ENCODE data around the gene NBAS. TPM values are rescaled to one million over a fixed set of nuclear protein-coding genes. Genes with fewer than 3 reads are reported as not detected.

The NBAS gene
- total and polyA plus RNA-seq, 10 of the 15 experiments (the other 5 are each of a cell fraction or from before 2014, with no cell fraction given) = 4.3 to 32.7 (median 20.8) TPM

DNA sequence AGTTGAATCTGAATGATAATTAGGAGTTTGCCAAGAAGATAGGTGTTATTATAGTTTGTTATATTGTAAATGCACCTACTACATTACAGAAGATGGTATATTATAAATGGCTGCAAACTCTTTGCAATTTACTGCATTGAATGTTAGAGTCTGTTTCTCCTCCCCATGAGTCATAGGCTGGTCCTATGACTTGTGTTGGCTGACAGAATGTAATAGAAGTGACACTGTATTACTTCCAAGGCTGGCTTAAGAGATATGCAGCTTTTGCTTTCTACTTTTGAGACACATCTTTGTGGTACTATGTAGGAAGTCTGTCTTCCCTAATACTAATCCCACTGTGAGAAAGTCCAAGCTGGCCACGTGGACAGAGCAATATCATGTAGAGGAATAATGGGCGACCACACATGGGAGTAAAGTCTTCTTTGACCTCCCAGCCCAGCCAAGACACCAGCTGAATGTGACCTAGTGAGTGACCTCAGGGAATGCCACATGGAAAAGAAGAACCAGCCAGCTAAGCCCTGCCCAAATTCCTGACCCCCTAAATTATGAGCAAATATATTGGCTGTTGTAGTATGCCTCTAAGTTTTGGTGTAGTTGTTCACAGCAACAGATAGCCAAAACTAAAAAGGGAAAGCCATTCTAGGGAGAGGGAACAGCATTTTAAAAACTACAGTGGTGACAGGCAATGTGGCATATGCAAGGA lies 23.8 kb upstream of the NBAS start:
- Histone ChIP-seq H3K4me1 (ENCODE audit: control insufficient read depth, insufficient read depth, low read length) (no peaks in the 10 kb centered on the region; the same call in 1 of the 2 replicates), H3K79me2 (ENCODE audit: control insufficient read depth, insufficient read depth, low read length) (no peaks in the 10 kb centered on the region), H3K36me3 (ENCODE audit: control insufficient read depth in 2 of 2, insufficient read depth in 2 of 2, low read length in 1 of 2) (no peaks in the 10 kb centered on the region), H3K27ac (ENCODE audit: control insufficient read depth, insufficient read depth) (no peak overlapping the region), H3K4me2 (ENCODE audit: control insufficient read depth, insufficient read depth) (no peak overlapping the region), H3K4me3 (no peak overlapping the region), H4K20me1 (ENCODE audit: control insufficient read depth, insufficient read depth) (no peaks in the 10 kb centered on the region), H3K9ac (ENCODE audit: control insufficient read depth, insufficient read depth, low read length) (no peak overlapping the region), H3K27me3 (replicated peaks in 1 of 2; ENCODE audit: control insufficient read depth in 2 of 2, insufficient read depth in 2 of 2, low read length in 1 of 2) (no peaks in the 10 kb centered on the region), H3K9me3 (replicated peaks; ENCODE audit: control insufficient read depth, insufficient read depth, low read length) (no peaks in the 10 kb centered on the region), H2AFZ (ENCODE audit: control insufficient read depth, low read depth, low read length) (no peak overlapping the region)
- ChIA-PET CTCF (interaction anchor here (0.8 to 5.2 kb wide), 3 partner anchors 8 to 682 kb away, joined by 3 to 20 read pairs (median 4); no protein-coding TSS in a partner anchor), POLR2A (no interaction called here), SMC1A (ENCODE audit: uncharacterized antibody, unreplicated experiment) (interaction anchor here (1.3 to 5.3 kb wide), 2 partner anchors 8 to 12 kb away, joined by 4 to 19 read pairs; no protein-coding TSS in a partner anchor), RAD21 (ENCODE audit: unreplicated experiment) (no interaction called here)
- no TSS peak for BruUV-seq (replicated peaks)
- DNase-seq (ENCODE audit: low read depth, low spot score) (no peak), ATAC-seq (no peak), FAIRE-seq (no peak)
- intact Hi-C loops (cut with micrococcal nuclease; ENCODE audit: unreplicated experiment) = no loop called here
- WGBS (ENCODE audit: insufficient coverage, insufficient replicate concordance, low lambda C conversion rate, missing lambda C conversion rate) = 14% methylated on average over 2 of the region's 2 CpGs
- in situ Hi-C loops (cut with MboI) = loop anchor here (5.0 kb wide), 1 partner anchor 683 kb away; no protein-coding TSS in a partner anchor
- TF ChIP-seq MEF2A (IDR thresholded peaks at IDR 0.05; ENCODE audit: insufficient read depth, low read depth, low read length) (no peak), IKZF2 (IDR thresholded peaks at IDR 0.05) (no peak), SMARCA5 (IDR thresholded peaks at IDR 0.05) (no peak), IRF4 (IDR thresholded peaks at IDR 0.05; ENCODE audit: low read depth, low read length) (no peak), POU2F2 (IDR thresholded peaks at IDR 0.05; ENCODE audit: borderline replicate concordance, low read depth, low read length) (no peak), MYC (IDR thresholded peaks at IDR 0.05; ENCODE audit: insufficient read depth, insufficient read length, insufficient replicate concordance, low read length, severe bottlenecking) (no peak), CREM (IDR thresholded peaks at IDR 0.05; ENCODE audit: low read depth) (no peak), EZH2 (IDR thresholded peaks at IDR 0.05; ENCODE audit: borderline replicate concordance, control insufficient read depth, low read depth, low read length) (no peak)
- TF ChIP-seq, protein P1, sequence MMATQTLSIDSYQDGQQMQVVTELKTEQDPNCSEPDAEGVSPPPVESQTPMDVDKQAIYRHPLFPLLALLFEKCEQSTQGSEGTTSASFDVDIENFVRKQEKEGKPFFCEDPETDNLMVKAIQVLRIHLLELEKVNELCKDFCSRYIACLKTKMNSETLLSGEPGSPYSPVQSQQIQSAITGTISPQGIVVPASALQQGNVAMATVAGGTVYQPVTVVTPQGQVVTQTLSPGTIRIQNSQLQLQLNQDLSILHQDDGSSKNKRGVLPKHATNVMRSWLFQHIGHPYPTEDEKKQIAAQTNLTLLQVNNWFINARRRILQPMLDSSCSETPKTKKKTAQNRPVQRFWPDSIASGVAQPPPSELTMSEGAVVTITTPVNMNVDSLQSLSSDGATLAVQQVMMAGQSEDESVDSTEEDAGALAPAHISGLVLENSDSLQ (IDR thresholded peaks at IDR 0.05) = no peak
- TF ChIP-seq, protein P2, sequence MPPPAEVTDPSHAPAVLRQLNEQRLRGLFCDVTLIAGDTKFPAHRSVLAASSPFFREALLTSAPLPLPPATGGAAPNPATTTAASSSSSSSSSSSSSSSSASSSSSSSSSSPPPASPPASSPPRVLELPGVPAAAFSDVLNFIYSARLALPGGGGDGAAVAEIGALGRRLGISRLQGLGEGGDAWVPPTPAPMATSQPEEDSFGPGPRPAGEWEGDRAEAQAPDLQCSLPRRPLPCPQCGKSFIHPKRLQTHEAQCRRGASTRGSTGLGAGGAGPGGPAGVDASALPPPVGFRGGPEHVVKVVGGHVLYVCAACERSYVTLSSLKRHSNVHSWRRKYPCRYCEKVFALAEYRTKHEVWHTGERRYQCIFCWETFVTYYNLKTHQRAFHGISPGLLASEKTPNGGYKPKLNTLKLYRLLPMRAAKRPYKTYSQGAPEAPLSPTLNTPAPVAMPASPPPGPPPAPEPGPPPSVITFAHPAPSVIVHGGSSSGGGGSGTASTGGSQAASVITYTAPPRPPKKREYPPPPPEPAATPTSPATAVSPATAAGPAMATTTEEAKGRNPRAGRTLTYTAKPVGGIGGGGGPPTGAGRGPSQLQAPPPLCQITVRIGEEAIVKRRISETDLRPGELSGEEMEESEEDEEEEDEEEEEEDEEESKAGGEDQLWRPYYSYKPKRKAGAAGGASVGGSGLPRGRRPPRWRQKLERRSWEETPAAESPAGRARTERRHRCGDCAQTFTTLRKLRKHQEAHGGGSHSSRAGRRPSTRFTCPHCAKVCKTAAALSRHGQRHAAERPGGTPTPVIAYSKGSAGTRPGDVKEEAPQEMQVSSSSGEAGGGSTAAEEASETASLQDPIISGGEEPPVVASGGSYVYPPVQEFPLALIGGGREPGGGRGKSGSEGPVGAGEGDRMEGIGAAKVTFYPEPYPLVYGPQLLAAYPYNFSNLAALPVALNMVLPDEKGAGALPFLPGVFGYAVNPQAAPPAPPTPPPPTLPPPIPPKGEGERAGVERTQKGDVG (CRISPR knock-in tag; IDR thresholded peaks at IDR 0.05) = no peak
- TF ChIP-seq, protein P3, sequence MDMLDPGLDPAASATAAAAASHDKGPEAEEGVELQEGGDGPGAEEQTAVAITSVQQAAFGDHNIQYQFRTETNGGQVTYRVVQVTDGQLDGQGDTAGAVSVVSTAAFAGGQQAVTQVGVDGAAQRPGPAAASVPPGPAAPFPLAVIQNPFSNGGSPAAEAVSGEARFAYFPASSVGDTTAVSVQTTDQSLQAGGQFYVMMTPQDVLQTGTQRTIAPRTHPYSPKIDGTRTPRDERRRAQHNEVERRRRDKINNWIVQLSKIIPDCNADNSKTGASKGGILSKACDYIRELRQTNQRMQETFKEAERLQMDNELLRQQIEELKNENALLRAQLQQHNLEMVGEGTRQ (IDR thresholded peaks at IDR 0.05; ENCODE audit: borderline replicate concordance, low read depth, low read length) = no peak
- TF ChIP-seq, protein P4, sequence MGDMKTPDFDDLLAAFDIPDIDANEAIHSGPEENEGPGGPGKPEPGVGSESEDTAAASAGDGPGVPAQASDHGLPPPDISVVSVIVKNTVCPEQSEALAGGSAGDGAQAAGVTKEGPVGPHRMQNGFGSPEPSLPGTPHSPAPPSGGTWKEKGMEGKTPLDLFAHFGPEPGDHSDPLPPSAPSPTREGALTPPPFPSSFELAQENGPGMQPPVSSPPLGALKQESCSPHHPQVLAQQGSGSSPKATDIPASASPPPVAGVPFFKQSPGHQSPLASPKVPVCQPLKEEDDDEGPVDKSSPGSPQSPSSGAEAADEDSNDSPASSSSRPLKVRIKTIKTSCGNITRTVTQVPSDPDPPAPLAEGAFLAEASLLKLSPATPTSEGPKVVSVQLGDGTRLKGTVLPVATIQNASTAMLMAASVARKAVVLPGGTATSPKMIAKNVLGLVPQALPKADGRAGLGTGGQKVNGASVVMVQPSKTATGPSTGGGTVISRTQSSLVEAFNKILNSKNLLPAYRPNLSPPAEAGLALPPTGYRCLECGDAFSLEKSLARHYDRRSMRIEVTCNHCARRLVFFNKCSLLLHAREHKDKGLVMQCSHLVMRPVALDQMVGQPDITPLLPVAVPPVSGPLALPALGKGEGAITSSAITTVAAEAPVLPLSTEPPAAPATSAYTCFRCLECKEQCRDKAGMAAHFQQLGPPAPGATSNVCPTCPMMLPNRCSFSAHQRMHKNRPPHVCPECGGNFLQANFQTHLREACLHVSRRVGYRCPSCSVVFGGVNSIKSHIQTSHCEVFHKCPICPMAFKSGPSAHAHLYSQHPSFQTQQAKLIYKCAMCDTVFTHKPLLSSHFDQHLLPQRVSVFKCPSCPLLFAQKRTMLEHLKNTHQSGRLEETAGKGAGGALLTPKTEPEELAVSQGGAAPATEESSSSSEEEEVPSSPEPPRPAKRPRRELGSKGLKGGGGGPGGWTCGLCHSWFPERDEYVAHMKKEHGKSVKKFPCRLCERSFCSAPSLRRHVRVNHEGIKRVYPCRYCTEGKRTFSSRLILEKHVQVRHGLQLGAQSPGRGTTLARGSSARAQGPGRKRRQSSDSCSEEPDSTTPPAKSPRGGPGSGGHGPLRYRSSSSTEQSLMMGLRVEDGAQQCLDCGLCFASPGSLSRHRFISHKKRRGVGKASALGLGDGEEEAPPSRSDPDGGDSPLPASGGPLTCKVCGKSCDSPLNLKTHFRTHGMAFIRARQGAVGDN (IDR thresholded peaks at IDR 0.05) = no peak

Data from GM12878 (cell line).